Activated naive CD4-positive, alpha-beta T cell treated with anti-CD3 and anti-CD28 coated beads, Interleukin-2, amount 50 U/mL, for 16 hours (primary cell): ENCODE measurements around the gene KHNYN.
"Not testable (repeated sequence)": the region's sequence is repeated elsewhere in the genome, so short reads cannot be mapped to it uniquely, and the experiment has no call there.

Experiments
- DNase-seq: peaks from one replicate; pipeline ENCODE4 v3.0.0-alpha.2; 2020

Gene KHNYN

GRCh38 chr14:24429395-24430142 lies at the start of gene KHNYN, which contains the start of gene CBLN3:
Gene KHNYN (plus strand): TSS chr14:24429954. CDS start chr14:24430731, 777 bp downstream.
Gene CBLN3 (minus strand): TSS chr14:24429668. CDS start chr14:24429054, 614 bp downstream.
- peak; percentile 90 for DNase-seq

- no peak for DNase-seq
Observed at GRCh38 chr14:24381363-24382063, 48.2 kb upstream of the KHNYN start.

GRCh38 chr14:24382064-24382371 lies 47.7 kb upstream of the KHNYN start:
- no peak for DNase-seq

GRCh38 chr14:24384169-24384568 lies 45.6 kb upstream of the KHNYN start:
- DNase-seq = no peak

GRCh38 chr14:24385524-24385923 lies 44.2 kb upstream of the KHNYN start:
- DNase-seq = no peak

GRCh38 chr14:24387009-24387345 lies 42.8 kb upstream of the KHNYN start:
- no peak for DNase-seq

- not testable (repeated sequence) for DNase-seq
Observed at GRCh38 chr14:24387579-24387978, 42.2 kb upstream of the KHNYN start.

GRCh38 chr14:24388474-24389179 lies 41.1 kb upstream of the KHNYN start:
- DNase-seq = no peak

- DNase-seq = no peak
Observed at GRCh38 chr14:24389226-24389848, 40.4 kb upstream of the KHNYN start.

GRCh38 chr14:24390701-24391468 lies 38.9 kb upstream of the KHNYN start:
- DNase-seq = no peak

GRCh38 chr14:24392325-24393091 lies 37.2 kb upstream of the KHNYN start:
- DNase-seq = no peak

GRCh38 chr14:24394275-24394674 lies 35.5 kb upstream of the KHNYN start:
- no peak for DNase-seq

GRCh38 chr14:24395609-24396582 lies 33.9 kb upstream of the KHNYN start:
- no peak for DNase-seq

GRCh38 chr14:24397639-24398292 lies 32.0 kb upstream of the KHNYN start:
- DNase-seq = no peak

GRCh38 chr14:24398293-24398652 lies 31.5 kb upstream of the KHNYN start:
- no peak for DNase-seq

GRCh38 chr14:24398653-24399446 lies 30.9 kb upstream of the KHNYN start, which contains the start of gene NYNRIN:
Gene NYNRIN (plus strand): TSS chr14:24399003. CDS start chr14:24399247, 244 bp downstream.
- peak; percentile 47 for DNase-seq

GRCh38 chr14:24399447-24399822 lies 30.3 kb upstream of the KHNYN start:
- DNase-seq = no peak

- no peak for DNase-seq
Observed at GRCh38 chr14:24399999-24400718, 29.6 kb upstream of the KHNYN start.
